Activated CD8-positive, alpha-beta memory T cell treated with anti-CD3 and anti-CD28 coated beads for 1 hour (primary cell): Measurements from ENCODE around the gene CACNA1S.

ENCODE experiments used
- DNase-seq, 2 donors: peaks; one replicate each; pipeline ENCODE4 v3.0.0-alpha.2; 2020; ENCODE audit warnings: low read depth in 1 of 2; ENCODE audit errors: extremely low read depth in 1 of 2

CACNA1S gene

GRCh38 chr1:200990114-200990513, 122.1 kb downstream of the CACNA1S start:
- no peak for DNase-seq
